Measurements from ENCODE around the gene ABCA10. TPM values are rescaled to one million over a fixed set of nuclear protein-coding genes. Genes with fewer than 3 reads are reported as not detected.

The ABCA10 gene
- total and polyA plus RNA-seq, 8 donors = 4.0 to 20.2 (median 9.9) TPM

DNA sequence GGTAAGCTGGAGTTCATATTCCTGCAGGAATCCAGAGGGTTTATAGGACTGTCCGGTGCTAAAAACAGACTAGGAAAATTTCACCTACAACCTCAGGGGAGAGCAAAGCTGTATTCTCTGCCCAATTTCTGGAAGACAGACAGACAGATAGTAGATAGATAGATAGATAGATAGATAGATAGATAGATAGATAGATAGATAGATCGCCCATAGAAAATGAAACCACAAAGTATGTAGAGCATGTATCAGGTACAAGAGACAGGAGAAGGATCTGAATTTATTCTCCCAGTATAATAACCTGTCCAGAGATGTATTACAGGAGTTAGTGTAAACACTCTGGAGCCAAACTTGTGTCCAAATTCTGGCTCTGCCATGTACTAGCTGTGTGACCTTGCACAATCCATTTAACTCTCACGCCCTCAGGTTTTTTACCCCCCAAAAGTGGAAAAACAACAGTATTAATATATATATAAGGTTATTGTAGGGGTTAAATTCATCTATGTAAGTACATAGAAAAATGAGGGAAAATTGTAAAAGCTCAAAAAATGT, 84.9 kb downstream of the ABCA10 start:
- no peaks in the 10 kb centered on the region for H3K27me3 ChIP-seq
- H3K4me1 ChIP-seq = peaks cover 0 to 9% of the 10 kb centered on the region in 2 donors
- DNase-seq = no peak
- H3K27ac ChIP-seq = no peak overlapping the region
- intact Hi-C loops (cut with DNase I) = no loop called here
- TF ChIP-seq, protein P1, sequence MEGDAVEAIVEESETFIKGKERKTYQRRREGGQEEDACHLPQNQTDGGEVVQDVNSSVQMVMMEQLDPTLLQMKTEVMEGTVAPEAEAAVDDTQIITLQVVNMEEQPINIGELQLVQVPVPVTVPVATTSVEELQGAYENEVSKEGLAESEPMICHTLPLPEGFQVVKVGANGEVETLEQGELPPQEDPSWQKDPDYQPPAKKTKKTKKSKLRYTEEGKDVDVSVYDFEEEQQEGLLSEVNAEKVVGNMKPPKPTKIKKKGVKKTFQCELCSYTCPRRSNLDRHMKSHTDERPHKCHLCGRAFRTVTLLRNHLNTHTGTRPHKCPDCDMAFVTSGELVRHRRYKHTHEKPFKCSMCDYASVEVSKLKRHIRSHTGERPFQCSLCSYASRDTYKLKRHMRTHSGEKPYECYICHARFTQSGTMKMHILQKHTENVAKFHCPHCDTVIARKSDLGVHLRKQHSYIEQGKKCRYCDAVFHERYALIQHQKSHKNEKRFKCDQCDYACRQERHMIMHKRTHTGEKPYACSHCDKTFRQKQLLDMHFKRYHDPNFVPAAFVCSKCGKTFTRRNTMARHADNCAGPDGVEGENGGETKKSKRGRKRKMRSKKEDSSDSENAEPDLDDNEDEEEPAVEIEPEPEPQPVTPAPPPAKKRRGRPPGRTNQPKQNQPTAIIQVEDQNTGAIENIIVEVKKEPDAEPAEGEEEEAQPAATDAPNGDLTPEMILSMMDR (IDR thresholded peaks at IDR 0.05) = no peak
- no peak overlapping the region for H3K4me3 ChIP-seq
- ATAC-seq = no peak
- no peaks in the 10 kb centered on the region for H3K9me3 ChIP-seq
- H3K36me3 ChIP-seq = no peaks in the 10 kb centered on the region

DNA sequence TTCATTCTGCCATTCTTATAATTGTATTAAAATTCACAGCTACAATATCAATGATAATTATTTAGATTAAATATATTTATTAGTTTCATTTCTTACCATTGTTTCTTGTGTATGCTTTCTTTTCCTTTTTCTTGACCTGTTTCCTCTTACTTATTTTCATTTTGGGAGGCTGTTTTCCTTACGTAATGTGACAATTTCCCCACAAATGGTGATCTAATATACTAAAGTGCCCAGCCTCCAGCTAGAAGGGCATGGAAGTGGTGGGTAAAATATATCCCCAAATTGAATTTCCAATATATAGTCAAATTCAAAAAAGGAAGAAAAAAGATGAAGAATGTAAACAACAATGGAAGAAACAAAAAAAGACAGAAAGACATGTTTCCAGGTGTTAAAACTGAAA, 85.5 kb downstream of the ABCA10 start:
- ATAC-seq (no peak), DNase-seq (no peak)
- Histone ChIP-seq H3K27ac (peak overlapping the region in 1 of 2 donors; percentile 0), H3K9me3 (no peaks in the 10 kb centered on the region), H3K4me3 (no peak overlapping the region), H3K36me3 (no peaks in the 10 kb centered on the region), H3K4me1 (peaks cover 0 to 9% of the 10 kb centered on the region in 2 donors), H3K27me3 (no peaks in the 10 kb centered on the region)
- TF ChIP-seq, protein P1 (IDR thresholded peaks at IDR 0.05) = no peak
- intact Hi-C loops (cut with DNase I) = no loop called here

DNA sequence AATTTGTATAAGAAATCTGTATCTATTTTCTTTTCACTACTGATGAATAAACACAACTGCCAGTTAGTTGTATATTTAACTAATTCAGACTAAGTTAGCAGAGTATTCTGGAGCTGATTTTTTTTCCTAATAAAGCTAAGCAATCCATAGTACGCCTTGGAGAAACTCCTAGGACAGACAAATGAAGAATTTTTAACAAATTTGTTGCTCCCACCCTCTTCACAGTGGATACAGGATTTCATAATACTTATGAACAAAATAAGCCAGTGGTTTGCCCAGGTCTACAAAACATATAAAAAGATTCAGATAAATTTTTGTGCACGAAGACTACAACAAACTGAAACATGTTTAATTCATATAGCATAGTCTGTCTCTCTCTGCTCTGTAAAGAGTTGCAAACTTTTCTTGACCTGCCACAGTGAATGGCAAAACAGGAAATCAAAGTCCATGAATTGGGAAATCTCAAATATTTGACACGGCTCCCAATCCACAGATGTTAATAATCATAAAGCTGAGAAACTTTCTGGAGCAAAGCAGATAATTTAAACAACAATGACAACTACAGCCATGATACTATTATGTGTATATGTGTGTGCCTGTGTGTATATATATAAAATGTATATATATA, 86.3 kb downstream of the ABCA10 start:
- DNase-seq (peak in 2 of 4 donors; percentile 84 to 85), ATAC-seq (peak; percentile 63)
- H3K9me3 ChIP-seq = no peaks in the 10 kb centered on the region
- H3K4me3 ChIP-seq = no peak overlapping the region
- no peaks in the 10 kb centered on the region for H3K27me3 ChIP-seq
- TF ChIP-seq, protein P1 (IDR thresholded peaks at IDR 0.05) = no peak
- peak overlapping the region; percentile 20 to 63 for H3K27ac ChIP-seq
- peaks cover 0 to 9% of the 10 kb centered on the region in 2 donors for H3K4me1 ChIP-seq
- H3K36me3 ChIP-seq = no peaks in the 10 kb centered on the region
- intact Hi-C loops (cut with DNase I) = no loop called here

DNA sequence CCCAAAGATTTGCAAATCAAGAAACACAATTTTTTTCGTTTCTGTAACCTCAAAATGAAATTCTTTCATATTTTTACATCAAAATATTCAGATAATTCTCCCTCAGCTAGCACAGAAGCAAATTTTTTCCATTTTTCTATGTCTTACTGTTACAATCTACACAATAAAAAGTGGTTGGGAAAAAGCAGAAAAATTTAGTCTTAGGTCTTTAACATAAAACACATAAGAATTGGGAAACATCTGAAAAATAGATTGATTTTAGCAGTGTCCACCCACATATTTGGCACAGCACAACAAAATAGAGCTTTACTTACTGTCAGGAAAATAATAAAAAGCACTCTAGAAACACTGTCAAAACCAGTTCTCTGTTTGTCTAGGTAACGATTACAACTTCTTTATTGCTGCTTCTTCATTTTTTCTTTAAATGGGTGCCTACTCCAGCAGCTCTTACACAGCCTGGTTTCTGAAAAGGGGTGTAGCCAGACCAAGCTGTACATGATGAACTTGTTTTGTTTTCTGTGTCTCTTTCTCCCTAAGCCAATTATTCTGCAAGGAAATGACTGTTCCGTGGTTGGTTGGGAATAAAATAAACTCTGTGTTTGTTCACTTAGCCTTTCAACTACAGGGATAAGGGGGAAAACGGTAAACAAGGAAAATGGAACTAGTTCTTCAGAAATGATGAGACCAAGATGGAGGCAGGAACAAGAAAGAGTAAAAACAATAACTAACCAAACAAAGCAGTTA, 87.0 kb downstream of the ABCA10 start, which contains the start of gene ABCA6:
TSS of gene ABCA6 (minus strand) at position 465 of the 744 bp plus-strand sequence. CDS start 1,192 bp downstream, outside the sequence.
- Histone ChIP-seq H3K36me3 (no peaks in the 10 kb centered on the region), H3K27ac (peak within 1 kb of the TSS; percentile 20 to 63), H3K27me3 (no peaks in the 10 kb centered on the region), H3K4me1 (peaks cover 0 to 9% of the 10 kb centered on the region in 2 donors), H3K9me3 (no peaks in the 10 kb centered on the region), H3K4me3 (peak within 1 kb of the TSS in 1 of 2 donors; percentile 0)
- ATAC-seq = peak; percentile 70
- intact Hi-C loops (cut with DNase I) = no loop called here
- peak in 2 of 4 donors; percentile 69 to 75 for DNase-seq
- TF ChIP-seq, protein P1 (IDR thresholded peaks at IDR 0.05) = no peak

DNA sequence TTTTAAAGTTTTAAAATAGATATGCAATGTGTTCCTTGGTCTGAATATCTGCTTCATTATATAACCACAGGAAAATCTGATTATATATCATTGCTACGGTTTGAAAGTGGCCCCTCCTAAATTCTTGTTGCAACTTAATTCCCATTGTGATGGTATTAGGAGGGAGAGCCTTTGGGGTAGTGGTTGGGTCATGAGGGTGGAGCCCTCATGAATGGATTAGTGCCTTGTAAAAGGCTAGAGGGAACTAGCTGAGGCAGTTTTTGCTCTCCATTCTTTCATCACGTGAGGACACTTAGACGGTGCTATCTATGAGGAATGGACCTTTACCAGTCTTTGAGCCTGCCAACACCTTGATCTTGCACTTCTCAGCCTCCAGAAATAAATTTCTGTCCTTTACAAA, 94.5 kb downstream of the ABCA10 start:
- Histone ChIP-seq H3K27ac (no peak overlapping the region), H3K27me3 (no peaks in the 10 kb centered on the region), H3K36me3 (no peaks in the 10 kb centered on the region), H3K9me3 (no peaks in the 10 kb centered on the region), H3K4me3 (no peak overlapping the region), H3K4me1 (no peaks in the 10 kb centered on the region)
- intact Hi-C loops (cut with DNase I) = no loop called here
- DNase-seq (no peak), ATAC-seq (no peak)
- TF ChIP-seq, protein P1 (IDR thresholded peaks at IDR 0.05) = no peak
